ENCODE data around the gene BIRC6. TPM values are rescaled to one million over a fixed set of nuclear protein-coding genes. Genes with fewer than 3 reads are reported as not detected.

The BIRC6 gene
- total RNA-seq, 1 experiment from 2014 or later: 79.0 TPM

- no peaks in the 10 kb centered on the region for H3K27me3 ChIP-seq (ENCODE audit: insufficient read depth, low read depth)
- H3K4me3 ChIP-seq: no peak overlapping the region
- H3F3A ChIP-seq (ENCODE audit: insufficient read depth, low read depth): peaks cover 18% of the 10 kb centered on the region; the same call in 1 of the 2 replicates
- no peaks in the 10 kb centered on the region for H3K4me1 ChIP-seq (replicated peaks; ENCODE audit: insufficient read depth)
- no peak for DNase-seq
- peaks cover 39% of the 10 kb centered on the region for H3K36me3 ChIP-seq (ENCODE audit: low read depth)
- intact Hi-C loops (cut with micrococcal nuclease; ENCODE audit: unreplicated experiment): no loop called here
- TF ChIP-seq EZH2 (IDR thresholded peaks at IDR 0.05; ENCODE audit: low read depth): no peak
- TF ChIP-seq CTCF (conservative IDR thresholded peaks at IDR 0.05): no peak
- no peaks in the 10 kb centered on the region for H3K9me2 ChIP-seq (ENCODE audit: insufficient read depth)
- ChIA-PET POLR2A (ENCODE audit: unreplicated experiment) (no interaction called here), CTCF (no interaction called here)
- no TSS peak for BruUV-seq (replicated peaks)
- H3K27ac ChIP-seq: no peak overlapping the region
- no peaks in the 10 kb centered on the region for H3K79me2 ChIP-seq (ENCODE audit: low read depth)
- no peak overlapping the region for H3K4me2 ChIP-seq
- H3K9me3 ChIP-seq (ENCODE audit: insufficient read depth, low read depth): no peaks in the 10 kb centered on the region
- no peak overlapping the region for H2AFZ ChIP-seq
- H4K20me1 ChIP-seq (ENCODE audit: insufficient read depth): 0 out of 2 replicates have a peak, but pooled peaks cover 4% of the 10 kb centered on the region
These were observed 148.2 kb downstream of the BIRC6 start for GRCh38 chr2:32504877-32505478.

- H3K79me2 ChIP-seq (ENCODE audit: low read depth): no peaks in the 10 kb centered on the region
- no peak overlapping the region for H3K4me3 ChIP-seq
- no peaks in the 10 kb centered on the region for H3K9me2 ChIP-seq (ENCODE audit: insufficient read depth)
- ChIA-PET POLR2A (ENCODE audit: unreplicated experiment) (no interaction called here), CTCF (no interaction called here)
- 0 out of 2 replicates have a peak, but pooled peaks cover 4% of the 10 kb centered on the region for H4K20me1 ChIP-seq (ENCODE audit: insufficient read depth)
- TF ChIP-seq CTCF (conservative IDR thresholded peaks at IDR 0.05) (no peak), EZH2 (IDR thresholded peaks at IDR 0.05; ENCODE audit: low read depth) (no peak)
- intact Hi-C loops (cut with micrococcal nuclease; ENCODE audit: unreplicated experiment): no loop called here
- H3K4me2 ChIP-seq: no peak overlapping the region
- peaks cover 14% of the 10 kb centered on the region; the same call in 1 of the 2 replicates for H3F3A ChIP-seq (ENCODE audit: insufficient read depth, low read depth)
- no TSS peak for BruUV-seq (replicated peaks)
- no peaks in the 10 kb centered on the region for H3K4me1 ChIP-seq (replicated peaks; ENCODE audit: insufficient read depth)
- H3K27ac ChIP-seq: no peak overlapping the region
- no peak overlapping the region for H2AFZ ChIP-seq
- H3K27me3 ChIP-seq (ENCODE audit: insufficient read depth, low read depth): no peaks in the 10 kb centered on the region
- no peak for DNase-seq
- H3K9me3 ChIP-seq (ENCODE audit: insufficient read depth, low read depth): no peaks in the 10 kb centered on the region
- H3K36me3 ChIP-seq (ENCODE audit: low read depth): peaks cover 44% of the 10 kb centered on the region
These were observed 149.6 kb downstream of the BIRC6 start for GRCh38 chr2:32506446-32506845.

- Histone ChIP-seq H3K27me3 (ENCODE audit: insufficient read depth, low read depth) (no peaks in the 10 kb centered on the region), H3K36me3 (ENCODE audit: low read depth) (peaks cover 57% of the 10 kb centered on the region), H4K20me1 (ENCODE audit: insufficient read depth) (peaks cover 3% of the 10 kb centered on the region; the same call in 1 of the 2 replicates), H3K79me2 (ENCODE audit: low read depth) (no peaks in the 10 kb centered on the region), H3K27ac (no peak overlapping the region), H3K4me3 (no peak overlapping the region), H3K9me3 (ENCODE audit: insufficient read depth, low read depth) (no peaks in the 10 kb centered on the region), H3K9me2 (ENCODE audit: insufficient read depth) (no peaks in the 10 kb centered on the region), H3K4me2 (no peak overlapping the region), H3K4me1 (replicated peaks; ENCODE audit: insufficient read depth) (no peaks in the 10 kb centered on the region), H2AFZ (no peak overlapping the region), H3F3A (ENCODE audit: insufficient read depth, low read depth) (peaks cover 10% of the 10 kb centered on the region)
- ChIA-PET POLR2A (ENCODE audit: unreplicated experiment) (no interaction called here), CTCF (no interaction called here)
- intact Hi-C loops (cut with micrococcal nuclease; ENCODE audit: unreplicated experiment): no loop called here
- no TSS peak for BruUV-seq (replicated peaks)
- no peak for DNase-seq
- TF ChIP-seq EZH2 (IDR thresholded peaks at IDR 0.05; ENCODE audit: low read depth) (no peak), CTCF (conservative IDR thresholded peaks at IDR 0.05) (no peak)
These were observed 158.1 kb downstream of the BIRC6 start for GRCh38 chr2:32514946-32515345.

All from PC-9 (cell line).